ENCODE measurements around the gene TRAF7. TPM values are rescaled to one million over a fixed set of nuclear protein-coding genes. Genes with fewer than 3 reads are reported as not detected.

The TRAF7 gene
- total RNA-seq, 2 experiments from 2014 or later, result 53.6 to 82.3 TPM

DNA sequence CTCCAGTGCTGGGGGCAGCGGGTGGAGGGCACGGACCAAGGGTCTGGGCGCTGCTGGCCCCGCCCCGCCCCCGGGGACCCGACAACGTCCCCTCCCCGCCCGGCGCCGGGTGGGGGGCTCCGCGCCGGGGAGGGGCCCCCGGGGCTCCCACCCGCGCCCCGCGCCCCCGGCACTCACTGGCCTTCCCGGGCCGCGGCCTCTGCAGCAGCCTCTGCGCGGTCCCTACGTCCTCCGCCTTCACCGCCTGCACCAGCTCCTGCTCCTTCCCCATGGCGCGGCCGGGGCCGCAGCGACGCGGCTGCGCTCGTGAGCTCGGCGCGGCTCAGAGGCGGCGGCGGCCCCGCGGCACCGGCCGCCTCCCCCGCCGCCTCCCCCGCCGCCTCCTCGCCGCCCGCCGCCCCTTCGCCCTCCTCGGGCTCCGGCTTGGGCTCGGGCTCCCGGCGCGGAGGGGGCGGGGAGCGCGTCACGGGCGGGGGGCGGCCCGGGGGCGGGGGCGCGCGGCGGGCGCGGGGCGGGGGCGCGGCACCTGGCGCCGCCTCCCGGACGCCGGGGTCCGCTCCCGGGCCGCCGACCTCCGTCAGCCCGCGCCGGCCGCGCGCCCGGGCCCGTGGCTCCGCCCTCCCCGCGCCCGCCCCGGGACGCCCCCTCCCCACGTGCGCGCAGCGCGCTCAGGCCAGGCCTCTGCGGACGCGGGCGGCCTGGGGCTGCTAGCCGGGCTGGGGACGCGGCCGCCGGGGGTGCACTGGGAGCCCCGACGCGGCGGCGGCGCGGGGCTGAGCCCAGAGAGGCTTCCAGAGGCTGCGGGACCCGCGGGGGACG lies 40.8 kb downstream of the TRAF7 start, which contains the start of gene CASKIN1:
TSS of gene CASKIN1 (minus strand) at position 444 of the 819 bp plus-strand sequence. CDS start at position 271, 173 bp downstream.
- intact Hi-C loops (cut with micrococcal nuclease; ENCODE audit: unreplicated experiment), result no loop called here
- Histone ChIP-seq H3K36me3 (ENCODE audit: insufficient read depth, low read length) (no peaks in the 10 kb centered on the region), H3K4me1 (ENCODE audit: insufficient read depth, low read length, poor library complexity, severe bottlenecking) (no peaks in the 10 kb centered on the region), H3K4me2 (ENCODE audit: low read length) (no peak within 1 kb of the TSS), H3K27ac (ENCODE audit: low read depth, low read length, poor library complexity, severe bottlenecking) (no peak within 1 kb of the TSS), H3K79me2 (ENCODE audit: insufficient read depth, low read depth, low read length) (no peaks in the 10 kb centered on the region), H3K4me3 (ENCODE audit: low read depth, low read length, poor library complexity, severe bottlenecking) (no peak within 1 kb of the TSS), H4K20me1 (ENCODE audit: insufficient read depth, low read length) (no peaks in the 10 kb centered on the region), H3K9me2 (ENCODE audit: insufficient read depth, low read length) (no peaks in the 10 kb centered on the region), H2AFZ (ENCODE audit: low read length) (no peak within 1 kb of the TSS), H3K9me3 (ENCODE audit: low read length) (no peaks in the 10 kb centered on the region)
- ChIA-PET POLR2A (no interaction called here), CTCF (ENCODE audit: unreplicated experiment) (no interaction called here)
- no TSS peak for BruUV-seq (replicated peaks)
- no peak for DNase-seq (ENCODE audit: low spot score)
- TF ChIP-seq, protein P1, sequence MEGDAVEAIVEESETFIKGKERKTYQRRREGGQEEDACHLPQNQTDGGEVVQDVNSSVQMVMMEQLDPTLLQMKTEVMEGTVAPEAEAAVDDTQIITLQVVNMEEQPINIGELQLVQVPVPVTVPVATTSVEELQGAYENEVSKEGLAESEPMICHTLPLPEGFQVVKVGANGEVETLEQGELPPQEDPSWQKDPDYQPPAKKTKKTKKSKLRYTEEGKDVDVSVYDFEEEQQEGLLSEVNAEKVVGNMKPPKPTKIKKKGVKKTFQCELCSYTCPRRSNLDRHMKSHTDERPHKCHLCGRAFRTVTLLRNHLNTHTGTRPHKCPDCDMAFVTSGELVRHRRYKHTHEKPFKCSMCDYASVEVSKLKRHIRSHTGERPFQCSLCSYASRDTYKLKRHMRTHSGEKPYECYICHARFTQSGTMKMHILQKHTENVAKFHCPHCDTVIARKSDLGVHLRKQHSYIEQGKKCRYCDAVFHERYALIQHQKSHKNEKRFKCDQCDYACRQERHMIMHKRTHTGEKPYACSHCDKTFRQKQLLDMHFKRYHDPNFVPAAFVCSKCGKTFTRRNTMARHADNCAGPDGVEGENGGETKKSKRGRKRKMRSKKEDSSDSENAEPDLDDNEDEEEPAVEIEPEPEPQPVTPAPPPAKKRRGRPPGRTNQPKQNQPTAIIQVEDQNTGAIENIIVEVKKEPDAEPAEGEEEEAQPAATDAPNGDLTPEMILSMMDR (conservative IDR thresholded peaks at IDR 0.05; ENCODE audit: low read length), result no peak
- TF ChIP-seq EZH2phosphoT487 (IDR thresholded peaks at IDR 0.05; ENCODE audit: borderline replicate concordance, low read depth, low read length), result no peak

GRCh38 chr16:2196981-2197511 lies 41.5 kb downstream of the TRAF7 start:
- H4K20me1 ChIP-seq (ENCODE audit: insufficient read depth, low read length), result no peaks in the 10 kb centered on the region
- no peaks in the 10 kb centered on the region for H3K36me3 ChIP-seq (ENCODE audit: insufficient read depth, low read length)
- no peaks in the 10 kb centered on the region for H3K4me1 ChIP-seq (ENCODE audit: insufficient read depth, low read length, poor library complexity, severe bottlenecking)
- ChIA-PET POLR2A (interaction anchor here (0.7 kb wide), 1 partner anchor 9 kb away, joined by 3 read pairs; no protein-coding TSS in a partner anchor), CTCF (ENCODE audit: unreplicated experiment) (no interaction called here)
- H3K9me3 ChIP-seq (ENCODE audit: low read length), result no peaks in the 10 kb centered on the region
- DNase-seq (ENCODE audit: low spot score), result no peak
- H3K9me2 ChIP-seq (ENCODE audit: insufficient read depth, low read length), result no peaks in the 10 kb centered on the region
- H3K79me2 ChIP-seq (ENCODE audit: insufficient read depth, low read depth, low read length), result no peaks in the 10 kb centered on the region
- H3K4me3 ChIP-seq (ENCODE audit: low read depth, low read length, poor library complexity, severe bottlenecking), result no peak overlapping the region
- no peak overlapping the region for H3K4me2 ChIP-seq (ENCODE audit: low read length)
- intact Hi-C loops (cut with micrococcal nuclease; ENCODE audit: unreplicated experiment), result no loop called here
- H3K27ac ChIP-seq (ENCODE audit: low read depth, low read length, poor library complexity, severe bottlenecking), result no peak overlapping the region
- TF ChIP-seq, protein P1 (conservative IDR thresholded peaks at IDR 0.05; ENCODE audit: low read length), result no peak
- TF ChIP-seq EZH2phosphoT487 (IDR thresholded peaks at IDR 0.05; ENCODE audit: borderline replicate concordance, low read depth, low read length), result no peak
- no TSS peak for BruUV-seq (replicated peaks)
- no peak overlapping the region for H2AFZ ChIP-seq (ENCODE audit: low read length)

- CTCF ChIA-PET (ENCODE audit: unreplicated experiment), result no interaction called here
- intact Hi-C loops (cut with micrococcal nuclease; ENCODE audit: unreplicated experiment), result no loop called here
- no peaks in the 10 kb centered on the region for H3K79me2 ChIP-seq (ENCODE audit: insufficient read depth, low read depth, low read length)
- no peaks in the 10 kb centered on the region for H3K9me2 ChIP-seq (ENCODE audit: insufficient read depth, low read length)
- no peak overlapping the region for H3K4me2 ChIP-seq (ENCODE audit: low read length)
- no peaks in the 10 kb centered on the region for H4K20me1 ChIP-seq (ENCODE audit: insufficient read depth, low read length)
- POLR2A ChIA-PET, result interaction anchor here (0.7 kb wide), 1 partner anchor 10 kb away, joined by 3 read pairs; no protein-coding TSS in a partner anchor
- H3K4me3 ChIP-seq (ENCODE audit: low read depth, low read length, poor library complexity, severe bottlenecking), result no peak overlapping the region
- no peaks in the 10 kb centered on the region for H3K36me3 ChIP-seq (ENCODE audit: insufficient read depth, low read length)
- no peak for TF ChIP-seq EZH2phosphoT487 (IDR thresholded peaks at IDR 0.05; ENCODE audit: borderline replicate concordance, low read depth, low read length)
- TF ChIP-seq, protein P1 (conservative IDR thresholded peaks at IDR 0.05; ENCODE audit: low read length), result no peak
- H3K9me3 ChIP-seq (ENCODE audit: low read length), result no peaks in the 10 kb centered on the region
- BruUV-seq (replicated peaks), result no TSS peak
- no peak overlapping the region for H3K27ac ChIP-seq (ENCODE audit: low read depth, low read length, poor library complexity, severe bottlenecking)
- no peak for DNase-seq (ENCODE audit: low spot score)
- H3K4me1 ChIP-seq (ENCODE audit: insufficient read depth, low read length, poor library complexity, severe bottlenecking), result no peaks in the 10 kb centered on the region
- no peak overlapping the region for H2AFZ ChIP-seq (ENCODE audit: low read length)
These were observed 42.2 kb downstream of the TRAF7 start for GRCh38 chr16:2197765-2198164.
